C4-2B (cell line): ENCODE data around the gene FGF6.

Experiments used
- H3K27ac ChIP-seq: fragments of 450-650 bp; 2 replicates; pipeline ENCODE4 v1.5.1; 2017
- CTCF ChIP-seq: fragments of 450-650 bp; conservative IDR thresholded peaks from 2 replicates; pipeline ENCODE4 v1.5.1; 2017; ENCODE audit warnings: mild to moderate bottlenecking
- ZFX ChIP-seq: fragments of 450-650 bp; IDR thresholded peaks from 2 replicates; pipeline ENCODE4 v1.6.1; 2017

FGF6 gene

DNA sequence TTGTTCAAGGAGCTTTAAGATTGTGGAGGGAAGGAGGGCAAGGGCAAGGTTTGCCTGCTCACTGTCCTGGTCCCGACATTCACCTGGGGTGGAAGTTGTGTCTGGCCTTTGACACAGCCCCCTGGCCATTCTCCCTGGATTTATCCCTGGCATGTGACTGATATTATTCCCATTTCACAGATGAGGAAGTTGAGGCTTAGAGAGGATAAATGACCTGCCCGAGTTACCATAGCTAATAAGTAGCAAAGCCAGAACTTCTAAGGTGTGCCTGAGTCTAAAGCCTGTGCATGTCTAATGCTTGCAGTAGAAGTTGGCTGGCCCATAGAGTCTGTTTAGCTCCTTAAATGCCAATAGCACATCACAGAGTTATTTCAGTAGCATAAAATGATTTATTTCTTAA, 720 bp upstream of the FGF6 start:
- no peak for TF ChIP-seq ZFX
- no peak for TF ChIP-seq CTCF
- H3K27ac ChIP-seq, result no peak overlapping the region

- no peak overlapping the region for H3K27ac ChIP-seq
- TF ChIP-seq ZFX (no peak), CTCF (no peak)
These were observed 1.6 kb downstream of the FGF6 start for GRCh38 chr12:4444031-4444430.

- no peak overlapping the region for H3K27ac ChIP-seq
- TF ChIP-seq ZFX, result no peak
- TF ChIP-seq CTCF, result no peak
These were observed 2.0 kb downstream of the FGF6 start for GRCh38 chr12:4443616-4444015.

GRCh38 chr12:4441355-4442335, 4.0 kb downstream of the FGF6 start:
- no peak overlapping the region for H3K27ac ChIP-seq
- TF ChIP-seq CTCF (no peak), ZFX (no peak)

DNA sequence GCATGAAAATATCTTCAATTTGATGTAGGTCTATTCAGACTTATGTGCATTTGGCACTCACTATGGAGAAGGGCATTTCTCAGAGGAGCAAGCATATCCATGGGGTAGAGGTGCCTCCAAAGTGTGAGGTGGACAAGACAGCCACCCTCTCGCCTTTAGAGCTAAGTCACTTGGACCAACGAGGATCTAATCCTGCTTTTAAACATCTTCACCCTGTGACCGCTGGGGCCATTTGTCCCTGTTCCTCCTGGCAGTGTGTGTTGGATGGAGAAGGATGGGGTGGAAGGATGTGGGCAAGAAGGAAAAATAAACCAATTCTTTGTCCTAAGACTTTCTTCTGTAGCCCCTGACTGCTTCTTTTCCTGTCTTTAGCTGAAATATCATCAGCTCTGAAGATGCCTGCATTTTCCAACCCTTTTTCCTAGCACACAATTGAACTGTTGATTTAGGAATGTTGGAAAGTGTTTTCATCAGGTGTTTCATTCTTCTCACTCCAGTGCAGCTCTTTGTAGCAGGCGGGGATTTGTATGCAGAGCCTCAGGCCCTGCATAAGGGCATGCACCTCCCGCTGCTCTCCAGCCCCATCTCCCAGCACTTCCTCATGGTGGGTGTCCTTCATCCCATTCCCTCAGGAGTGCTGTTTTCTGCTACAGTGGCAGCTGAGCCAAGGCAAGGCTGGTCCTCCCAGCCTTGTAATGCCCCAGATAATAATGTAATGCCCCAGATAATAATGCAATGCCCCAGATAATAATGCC, 5.3 kb downstream of the FGF6 start:
- TF ChIP-seq CTCF, result no peak
- no peak for TF ChIP-seq ZFX
- no peak overlapping the region for H3K27ac ChIP-seq

DNA sequence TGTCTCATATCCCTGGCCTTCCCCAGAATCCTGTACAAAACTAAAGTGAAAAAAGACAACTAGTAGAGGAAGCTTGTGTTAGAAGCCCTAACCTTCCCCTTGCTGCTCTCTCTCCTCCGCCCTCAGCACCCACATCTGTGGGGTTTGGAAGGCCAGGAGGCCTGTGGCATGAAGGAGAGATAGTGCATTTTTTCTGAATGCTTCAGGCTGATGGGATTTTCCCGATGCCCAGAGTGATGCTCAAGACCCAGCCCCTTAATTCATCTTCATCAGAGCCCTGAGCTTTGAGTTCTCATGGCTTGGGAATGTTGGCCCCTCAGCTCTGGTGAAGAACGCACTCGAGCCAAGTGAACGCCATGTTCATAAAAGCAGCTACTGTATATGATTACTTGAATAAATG, 5.9 kb downstream of the FGF6 start:
- no peak overlapping the region for H3K27ac ChIP-seq

More for the DNA sequence above, 5.9 kb downstream of the FGF6 start:
- TF ChIP-seq CTCF, result no peak
- no peak for TF ChIP-seq ZFX
